AG04450 (cell line): ENCODE measurements around the gene PARD3B. TPM values are rescaled to one million over a fixed set of nuclear protein-coding genes. Genes with fewer than 3 reads are reported as not detected.

Source experiments
- CTCF ChIA-PET: fragments of 300-600, 350-600 bp; formaldehyde crosslinking; extraction: SDS; loops from one replicate; lab custom pipeline; 2022; ENCODE audit warnings: antibody characterized with exemption, inconsistent platforms; lab: Charles Lee
- POLR2A ChIA-PET: fragments of 350-600 bp; formaldehyde crosslinking; extraction: SDS; loops from one replicate; lab custom pipeline; 2021; ENCODE audit warnings: antibody characterized with exemption, inconsistent platforms; lab: Yijun Ruan, JAX
- DNase-seq: peaks from one replicate; pipeline ENCODE4 v3.0.0-alpha.2; 2011; ENCODE audit warnings: low read depth, low spot score
- H3K27ac ChIP-seq: one replicate; pipeline ENCODE4 v1.5.1; 2012; ENCODE audit warnings: low read depth, low read length, control low read depth
- H3K27me3 ChIP-seq: one replicate; pipeline ENCODE4 v1.6.0; 2012; ENCODE audit warnings: low read length; ENCODE audit not compliant: control insufficient read depth, insufficient read depth
- H3K4me3 ChIP-seq: 2 replicates; pipeline ENCODE4 v1.5.1; 2011; ENCODE audit warnings: mild to moderate bottlenecking, low read depth, low read length, control low read depth
- H3K9me3 ChIP-seq: 2 replicates; pipeline ENCODE4 v1.5.1; 2012; ENCODE audit warnings: low read length; ENCODE audit not compliant: control insufficient read depth, insufficient read depth
- CTCF ChIP-seq: IDR thresholded peaks from 2 replicates; pipeline ENCODE4 v1.5.1; 2011; ENCODE audit warnings: low read depth, low read length, control low read depth, inconsistent platforms
- polyA plus RNA-seq: library from polyadenylated mRNA; depleted of rRNA; stranded (reverse); fragments of >200 nt; gene quantifications from 2 replicates; pipeline ENCODE4 v1.2.3, GENCODE V29; 2011

Gene PARD3B
- polyA plus RNA-seq, 1 experiment: 8.5 TPM

DNA sequence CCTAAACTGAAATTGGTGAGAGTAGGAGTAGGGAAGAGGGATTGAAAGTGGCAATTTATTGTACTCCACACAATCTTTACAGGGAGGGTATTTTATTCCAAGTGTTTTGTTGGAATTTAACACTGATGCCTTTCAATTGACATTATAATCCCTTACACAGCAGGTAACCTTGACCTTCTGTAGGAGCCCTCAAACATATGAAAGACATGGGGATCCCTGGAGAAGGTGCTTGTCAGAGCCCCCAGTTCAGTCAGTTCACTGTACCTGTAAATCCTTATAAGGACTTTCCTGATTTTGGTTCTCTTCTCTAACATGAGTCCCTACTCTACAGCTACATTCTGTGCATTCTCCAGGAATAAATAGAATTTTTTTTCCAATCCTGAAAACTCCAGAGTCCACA, 752.1 kb downstream of the PARD3B start:
- no peaks in the 10 kb centered on the region for H3K27me3 ChIP-seq
- TF ChIP-seq CTCF: no peak
- no peak overlapping the region for H3K27ac ChIP-seq
- no peaks in the 10 kb centered on the region for H3K9me3 ChIP-seq
- H3K4me3 ChIP-seq: no peak overlapping the region
- CTCF ChIA-PET: no interaction called here
- POLR2A ChIA-PET: no interaction called here
- DNase-seq: no peak

DNA sequence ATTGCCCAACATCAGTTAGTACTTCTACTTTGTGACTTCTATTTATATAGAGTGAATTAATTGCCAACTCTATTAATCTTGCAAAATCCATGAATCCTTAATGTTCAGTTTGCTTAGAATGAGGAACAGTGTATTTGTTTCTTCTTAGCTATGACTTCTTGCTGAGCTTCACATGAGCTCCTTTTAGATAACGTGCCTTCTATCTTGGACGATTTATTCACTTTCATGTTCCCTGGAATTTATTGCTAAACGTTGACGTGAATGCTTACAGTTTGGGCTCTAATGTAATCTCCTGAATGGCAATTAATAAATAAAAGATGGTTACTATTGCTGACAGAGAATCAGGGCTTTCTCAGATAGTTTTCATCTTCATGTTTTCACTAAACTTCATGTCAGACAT, 752.6 kb downstream of the PARD3B start:
- ChIA-PET CTCF (no interaction called here), POLR2A (no interaction called here)
- Histone ChIP-seq H3K27me3 (no peaks in the 10 kb centered on the region), H3K9me3 (no peaks in the 10 kb centered on the region), H3K4me3 (no peak overlapping the region), H3K27ac (no peak overlapping the region)
- no peak for DNase-seq
- no peak for TF ChIP-seq CTCF

DNA sequence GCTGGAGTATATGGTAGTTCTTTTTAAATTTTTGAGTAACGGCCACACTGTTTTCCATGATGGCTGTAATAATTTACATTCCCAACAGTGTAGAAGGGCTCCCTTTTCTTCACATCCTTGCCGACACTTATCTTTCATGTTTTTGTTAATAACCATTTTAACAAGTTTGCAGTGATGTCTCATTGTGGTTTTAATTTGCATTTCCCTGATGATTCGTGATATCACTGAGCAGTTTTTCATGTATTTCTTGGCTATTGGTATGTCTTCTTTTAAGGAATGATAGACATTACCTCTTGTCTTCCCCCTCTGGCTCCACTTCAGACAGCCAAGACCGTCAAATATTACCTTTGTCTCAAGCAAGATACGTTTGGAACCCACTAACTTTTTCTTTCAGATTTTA, 765.9 kb downstream of the PARD3B start:
- ChIA-PET CTCF (no interaction called here), POLR2A (no interaction called here)
- Histone ChIP-seq H3K9me3 (no peaks in the 10 kb centered on the region), H3K27ac (no peak overlapping the region), H3K27me3 (no peaks in the 10 kb centered on the region), H3K4me3 (no peak overlapping the region)
- DNase-seq: no peak
- no peak for TF ChIP-seq CTCF

DNA sequence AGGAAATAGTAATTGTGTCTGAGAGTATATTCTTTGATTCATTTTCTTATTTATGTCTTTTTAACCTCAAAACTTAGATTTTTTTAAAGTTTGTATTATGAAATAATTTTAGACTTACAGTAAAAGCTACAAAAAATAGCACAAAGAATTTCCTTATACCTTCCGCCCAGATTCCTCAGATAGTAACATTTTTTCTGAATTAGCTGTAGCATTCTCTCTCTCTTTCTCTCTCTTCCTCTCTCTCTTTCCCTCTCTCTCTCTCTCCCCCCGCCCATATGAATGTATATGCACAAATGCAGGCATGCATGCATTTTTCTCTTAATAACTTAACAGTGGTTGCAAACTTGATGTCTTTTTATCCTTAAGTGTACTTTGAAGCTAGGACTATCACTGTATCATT, 776.0 kb downstream of the PARD3B start:
- Histone ChIP-seq H3K4me3 (no peak overlapping the region), H3K27ac (no peak overlapping the region), H3K27me3 (no peaks in the 10 kb centered on the region), H3K9me3 (no peaks in the 10 kb centered on the region)
- CTCF ChIA-PET: interaction anchor here (0.9 kb wide), 1 partner anchor 354 kb away, joined by 3 read pairs; no protein-coding TSS in a partner anchor
- POLR2A ChIA-PET: interaction anchor here (0.6 to 0.7 kb wide), 2 partner anchors 354 to 433 kb away, joined by 3 read pairs; no protein-coding TSS in a partner anchor
- no peak for TF ChIP-seq CTCF
- no peak for DNase-seq

DNA sequence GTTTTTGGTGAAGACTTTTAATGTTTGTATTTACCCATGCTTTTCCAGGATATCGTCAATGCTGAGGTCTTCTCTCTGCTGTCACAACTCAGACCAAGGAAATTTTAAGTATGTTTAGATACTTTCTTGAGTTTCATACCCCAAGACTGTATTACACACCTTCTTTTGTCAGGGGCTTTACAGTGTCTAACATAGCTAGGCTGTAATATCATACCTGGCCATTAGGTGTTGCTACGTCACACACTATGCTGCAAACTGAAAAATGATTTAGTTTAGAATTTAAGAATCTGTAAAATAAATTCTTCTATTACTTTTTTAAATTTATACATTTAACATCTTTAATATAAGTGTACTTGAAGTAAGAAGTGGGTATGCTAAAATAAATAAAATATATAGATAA, 778.7 kb downstream of the PARD3B start:
- ChIA-PET POLR2A (no interaction called here), CTCF (interaction anchor here (0.5 to 1.4 kb wide), 2 partner anchors 12 to 352 kb away, joined by 3 to 6 read pairs; no protein-coding TSS in a partner anchor)
- no peak overlapping the region for H3K4me3 ChIP-seq
- H3K27ac ChIP-seq: no peak overlapping the region
- DNase-seq: no peak
- no peaks in the 10 kb centered on the region for H3K9me3 ChIP-seq
- H3K27me3 ChIP-seq: no peaks in the 10 kb centered on the region
- peak; percentile 48 for TF ChIP-seq CTCF
